ENCODE data around the gene CCL26.
"Not testable (repeated sequence)": the region's sequence is repeated elsewhere in the genome, so short reads cannot be mapped to it uniquely, and the experiment has no call there.

The CCL26 gene

GRCh38 chr7:75788154-75788847 is 16.3 kb upstream of the CCL26 start:
- H3K4me3 ChIP-seq (ENCODE audit: low read depth, low read length); H3K9ac ChIP-seq (ENCODE audit: low read depth, low read length); H3K9me3 ChIP-seq (ENCODE audit: control insufficient read depth, insufficient read depth, low read length): not testable (repeated sequence)

GRCh38 chr7:75783058-75783457 is 11.0 kb upstream of the CCL26 start:
- H3K27me3 ChIP-seq (ENCODE audit: control insufficient read depth, insufficient read depth, low read length); H3K36me3 ChIP-seq (ENCODE audit: control insufficient read depth, insufficient read depth, low read length); H3K4me3 ChIP-seq (ENCODE audit: low read depth, low read length); H3K9me3 ChIP-seq (ENCODE audit: control insufficient read depth, insufficient read depth, low read length); H3K4me1 ChIP-seq (ENCODE audit: control insufficient read depth, insufficient read depth, low read length); H3K9ac ChIP-seq (ENCODE audit: low read depth, low read length): not testable (repeated sequence)

More at GRCh38 chr7:75788154-75788847, 16.3 kb upstream of the CCL26 start:
- not testable (repeated sequence) for H3K4me1 ChIP-seq (ENCODE audit: control insufficient read depth, insufficient read depth, low read length); H3K27me3 ChIP-seq (ENCODE audit: control insufficient read depth, insufficient read depth, low read length); H3K36me3 ChIP-seq (ENCODE audit: control insufficient read depth, insufficient read depth, low read length)

- H3K9me3 ChIP-seq (ENCODE audit: control insufficient read depth, insufficient read depth, low read length); H3K36me3 ChIP-seq (ENCODE audit: control insufficient read depth, insufficient read depth, low read length); H3K27me3 ChIP-seq (ENCODE audit: control insufficient read depth, insufficient read depth, low read length); H3K4me1 ChIP-seq (ENCODE audit: control insufficient read depth, insufficient read depth, low read length); H3K9ac ChIP-seq (ENCODE audit: low read depth, low read length): not testable (repeated sequence)
- peak overlapping the region; percentile 13 for H3K4me3 ChIP-seq (ENCODE audit: low read depth, low read length)
Measured at GRCh38 chr7:75780647-75781273, 8.7 kb upstream of the CCL26 start.

GRCh38 chr7:75779516-75779915 is 7.5 kb upstream of the CCL26 start:
- not testable (repeated sequence) for H3K4me1 ChIP-seq (ENCODE audit: control insufficient read depth, insufficient read depth, low read length); H3K9ac ChIP-seq (ENCODE audit: low read depth, low read length); H3K4me3 ChIP-seq (ENCODE audit: low read depth, low read length); H3K9me3 ChIP-seq (ENCODE audit: control insufficient read depth, insufficient read depth, low read length); H3K36me3 ChIP-seq (ENCODE audit: control insufficient read depth, insufficient read depth, low read length); H3K27me3 ChIP-seq (ENCODE audit: control insufficient read depth, insufficient read depth, low read length)

GRCh38 chr7:75779035-75779434 is 7.0 kb upstream of the CCL26 start:
- not testable (repeated sequence) for H3K4me3 ChIP-seq (ENCODE audit: low read depth, low read length); H3K9me3 ChIP-seq (ENCODE audit: control insufficient read depth, insufficient read depth, low read length); H3K9ac ChIP-seq (ENCODE audit: low read depth, low read length)

GRCh38 chr7:75776295-75776971 is 4.4 kb upstream of the CCL26 start:
- Histone ChIP-seq H3K4me1 (ENCODE audit: control insufficient read depth, insufficient read depth, low read length) (no peaks in the 10 kb centered on the region), H3K9me3 (ENCODE audit: control insufficient read depth, insufficient read depth, low read length) (no peaks in the 10 kb centered on the region), H3K36me3 (ENCODE audit: control insufficient read depth, insufficient read depth, low read length) (peaks cover 2% of the 10 kb centered on the region), H3K9ac (ENCODE audit: low read depth, low read length) (no peak overlapping the region), H3K4me3 (ENCODE audit: low read depth, low read length) (no peak overlapping the region), H3K27me3 (ENCODE audit: control insufficient read depth, insufficient read depth, low read length) (no peaks in the 10 kb centered on the region)

More at GRCh38 chr7:75779035-75779434, 7.0 kb upstream of the CCL26 start:
- H3K27me3 ChIP-seq (ENCODE audit: control insufficient read depth, insufficient read depth, low read length); H3K36me3 ChIP-seq (ENCODE audit: control insufficient read depth, insufficient read depth, low read length); H3K4me1 ChIP-seq (ENCODE audit: control insufficient read depth, insufficient read depth, low read length): not testable (repeated sequence)

GRCh38 chr7:75773958-75774357 is 1.9 kb upstream of the CCL26 start:
- H3K4me1 ChIP-seq (ENCODE audit: control insufficient read depth, insufficient read depth, low read length); H3K27me3 ChIP-seq (ENCODE audit: control insufficient read depth, insufficient read depth, low read length); H3K9me3 ChIP-seq (ENCODE audit: control insufficient read depth, insufficient read depth, low read length): not testable (repeated sequence)

GRCh38 chr7:75771224-75771623 is 787 bp downstream of the CCL26 start:
- Histone ChIP-seq H3K9me3 (ENCODE audit: control insufficient read depth, insufficient read depth, low read length) (no peaks in the 10 kb centered on the region), H3K4me3 (ENCODE audit: low read depth, low read length) (no peak overlapping the region), H3K9ac (ENCODE audit: low read depth, low read length) (no peak overlapping the region), H3K36me3 (ENCODE audit: control insufficient read depth, insufficient read depth, low read length) (no peaks in the 10 kb centered on the region), H3K4me1 (ENCODE audit: control insufficient read depth, insufficient read depth, low read length) (peaks cover 2% of the 10 kb centered on the region), H3K27me3 (ENCODE audit: control insufficient read depth, insufficient read depth, low read length) (no peaks in the 10 kb centered on the region)

More at GRCh38 chr7:75773958-75774357, 1.9 kb upstream of the CCL26 start:
- not testable (repeated sequence) for H3K4me3 ChIP-seq (ENCODE audit: low read depth, low read length); H3K9ac ChIP-seq (ENCODE audit: low read depth, low read length); H3K36me3 ChIP-seq (ENCODE audit: control insufficient read depth, insufficient read depth, low read length)

- no peaks in the 10 kb centered on the region for H3K9me3 ChIP-seq (ENCODE audit: control insufficient read depth, insufficient read depth, low read length)
- H3K4me3 ChIP-seq (ENCODE audit: low read depth, low read length): no peak overlapping the region
- H3K36me3 ChIP-seq (ENCODE audit: control insufficient read depth, insufficient read depth, low read length): no peaks in the 10 kb centered on the region
- no peak overlapping the region for H3K9ac ChIP-seq (ENCODE audit: low read depth, low read length)
- no peaks in the 10 kb centered on the region for H3K27me3 ChIP-seq (ENCODE audit: control insufficient read depth, insufficient read depth, low read length)
- H3K4me1 ChIP-seq (ENCODE audit: control insufficient read depth, insufficient read depth, low read length): no peaks in the 10 kb centered on the region
Measured at GRCh38 chr7:75762350-75762917, 9.6 kb downstream of the CCL26 start.

- H3K4me1 ChIP-seq (ENCODE audit: control insufficient read depth, insufficient read depth, low read length); H3K4me3 ChIP-seq (ENCODE audit: low read depth, low read length); H3K9ac ChIP-seq (ENCODE audit: low read depth, low read length); H3K36me3 ChIP-seq (ENCODE audit: control insufficient read depth, insufficient read depth, low read length); H3K27me3 ChIP-seq (ENCODE audit: control insufficient read depth, insufficient read depth, low read length); H3K9me3 ChIP-seq (ENCODE audit: control insufficient read depth, insufficient read depth, low read length): not testable (repeated sequence)
Measured at GRCh38 chr7:75761801-75762200, 10.2 kb downstream of the CCL26 start.

GRCh38 chr7:75758491-75758890 is 13.5 kb downstream of the CCL26 start:
- Histone ChIP-seq H3K4me3 (ENCODE audit: low read depth, low read length) (no peak overlapping the region), H3K9me3 (ENCODE audit: control insufficient read depth, insufficient read depth, low read length) (no peaks in the 10 kb centered on the region), H3K36me3 (ENCODE audit: control insufficient read depth, insufficient read depth, low read length) (no peaks in the 10 kb centered on the region), H3K9ac (ENCODE audit: low read depth, low read length) (no peak overlapping the region), H3K4me1 (ENCODE audit: control insufficient read depth, insufficient read depth, low read length) (no peaks in the 10 kb centered on the region), H3K27me3 (ENCODE audit: control insufficient read depth, insufficient read depth, low read length) (no peaks in the 10 kb centered on the region)

- H3K4me3 ChIP-seq (ENCODE audit: low read depth, low read length): no peak overlapping the region
- H3K9me3 ChIP-seq (ENCODE audit: control insufficient read depth, insufficient read depth, low read length): no peaks in the 10 kb centered on the region
- no peaks in the 10 kb centered on the region for H3K27me3 ChIP-seq (ENCODE audit: control insufficient read depth, insufficient read depth, low read length)
- no peaks in the 10 kb centered on the region for H3K4me1 ChIP-seq (ENCODE audit: control insufficient read depth, insufficient read depth, low read length)
- H3K9ac ChIP-seq (ENCODE audit: low read depth, low read length): no peak overlapping the region
- no peaks in the 10 kb centered on the region for H3K36me3 ChIP-seq (ENCODE audit: control insufficient read depth, insufficient read depth, low read length)
Measured at GRCh38 chr7:75757860-75758259, 14.2 kb downstream of the CCL26 start.
